GM12801 (cell line): Measurements from ENCODE around the gene GLRA1.

Experiments used
- CTCF ChIP-seq: IDR thresholded peaks from one replicate; pipeline ENCODE4 v1.5.1; 2011; ENCODE audit warnings: control low read depth; ENCODE audit not compliant: insufficient read length; ENCODE audit errors: extremely low read depth

The GLRA1 gene

DNA sequence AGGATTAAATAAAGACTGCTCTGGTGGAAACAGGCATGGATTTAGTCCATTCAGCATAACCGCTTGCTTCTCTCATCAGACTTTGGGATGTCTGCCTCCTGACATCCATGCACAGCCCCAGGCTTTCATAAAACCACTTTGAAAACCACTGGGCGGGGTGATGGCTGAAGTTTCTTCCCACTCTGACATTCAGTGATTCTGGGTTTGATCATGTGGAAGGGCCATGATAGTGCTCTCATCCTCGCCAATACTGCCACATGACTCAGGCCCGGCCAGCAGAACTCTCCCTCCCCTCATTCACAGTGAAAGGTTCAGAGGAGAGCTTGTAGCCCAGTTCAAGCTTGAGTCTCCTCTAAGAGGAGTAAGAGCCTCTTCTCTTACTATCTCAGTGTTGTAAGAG, 29.6 kb upstream of the GLRA1 start:
- TF ChIP-seq CTCF, result no peak

DNA sequence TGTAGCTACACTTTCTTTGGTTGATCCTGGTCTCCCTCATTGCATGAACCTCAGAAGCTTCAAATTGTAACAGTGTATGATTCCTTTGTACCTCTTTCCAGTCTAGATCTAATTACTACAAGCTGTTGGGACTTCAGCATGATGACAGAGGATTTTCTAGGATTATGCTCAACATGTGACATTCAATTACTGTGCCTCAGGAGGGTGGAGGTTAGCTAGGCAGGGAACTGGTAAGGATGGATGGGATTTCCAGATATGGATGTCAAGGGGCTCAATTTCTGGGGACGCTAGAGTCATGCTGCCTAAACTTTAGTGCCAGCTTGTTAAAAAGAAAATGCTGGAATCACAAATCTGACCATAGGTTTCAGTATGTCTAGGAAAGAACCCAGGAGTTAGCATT, 29.2 kb upstream of the GLRA1 start:
- no peak for TF ChIP-seq CTCF

DNA sequence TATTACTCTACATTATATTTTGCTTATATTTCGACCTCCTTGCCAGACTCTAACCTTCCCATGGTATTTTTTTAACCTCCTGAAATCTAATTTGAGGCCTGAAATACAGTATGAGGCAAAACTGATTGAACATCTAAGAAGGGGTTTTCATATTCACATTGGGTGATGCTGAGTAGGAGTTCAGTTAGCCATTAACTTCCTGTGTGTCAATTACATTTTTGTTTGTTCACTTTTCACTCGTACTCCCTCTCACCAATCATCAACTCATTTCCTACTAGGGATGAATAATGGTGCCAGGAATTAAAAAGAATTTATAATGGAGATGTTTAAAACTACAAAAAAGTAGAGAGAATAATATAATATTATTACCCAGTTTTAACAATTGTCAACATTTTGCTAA, 27.6 kb upstream of the GLRA1 start:
- no peak for TF ChIP-seq CTCF

- TF ChIP-seq CTCF, result no peak
Measured at GRCh38 chr5:151950706-151951105, 26.1 kb upstream of the GLRA1 start.

GRCh38 chr5:151949701-151950308, 25.2 kb upstream of the GLRA1 start:
- TF ChIP-seq CTCF, result no peak

DNA sequence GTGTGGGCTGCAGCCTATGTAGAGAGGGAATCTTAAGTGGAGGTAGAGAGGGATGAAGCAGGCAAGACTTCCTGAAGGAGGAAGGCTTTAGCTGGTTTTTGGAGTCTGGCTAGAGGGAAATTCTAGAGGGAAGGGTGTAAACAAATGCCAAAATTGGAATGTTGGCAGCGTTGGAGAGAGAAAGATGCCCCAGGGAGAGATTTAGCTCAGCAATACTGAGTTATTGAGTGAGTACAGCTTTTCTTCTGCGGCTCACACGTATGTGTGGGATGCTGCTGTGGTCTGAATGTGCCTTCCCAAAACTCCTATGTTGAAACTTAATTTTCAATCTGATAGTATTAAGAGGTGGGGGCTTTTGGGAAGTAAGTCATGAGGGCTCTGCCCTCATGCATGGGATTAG, 24.5 kb upstream of the GLRA1 start:
- TF ChIP-seq CTCF, result no peak

DNA sequence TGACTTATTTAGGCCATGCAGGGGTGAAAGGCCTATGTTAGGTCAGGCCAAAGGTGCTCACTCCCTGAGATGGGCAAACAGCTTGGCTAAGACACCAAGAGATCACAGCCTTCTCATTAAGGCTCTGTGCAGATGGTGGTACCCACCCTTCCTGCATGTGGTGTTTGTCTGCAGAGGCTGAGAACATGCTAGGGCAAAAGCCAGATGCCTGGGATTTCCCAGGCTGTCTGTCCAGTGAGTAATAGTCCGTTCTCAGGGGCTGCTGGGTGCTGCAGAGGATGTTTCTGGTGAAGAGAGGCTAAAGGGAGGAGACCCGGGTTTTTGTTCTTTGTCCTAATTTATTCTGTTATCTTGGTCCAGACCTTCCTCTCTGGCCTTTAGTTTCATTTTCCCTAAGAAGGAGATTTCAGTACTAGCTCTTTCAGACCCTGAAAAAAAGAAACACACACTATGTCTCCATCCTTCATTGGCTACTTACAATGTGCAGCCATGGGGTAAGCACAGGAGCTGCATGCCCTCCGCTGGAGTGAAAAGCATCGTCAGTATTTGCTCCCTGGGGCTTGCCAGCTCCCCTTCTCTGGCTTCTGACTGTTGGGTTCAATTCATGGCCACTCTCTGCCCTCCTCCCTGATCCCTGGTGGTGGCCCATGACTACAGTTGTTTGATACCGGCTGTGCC, 23.4 kb upstream of the GLRA1 start:
- no peak for TF ChIP-seq CTCF
